GM04503 (cell line): ENCODE results near the gene KIF5B.
"Not testable (repeated sequence)": the region's sequence is repeated elsewhere in the genome, so short reads cannot be mapped to it uniquely, and the experiment has no call there.

Experiments
- DNase-seq: peaks from one replicate; pipeline ENCODE4 v3.0.0-alpha.2; 2012; ENCODE audit warnings: low read depth

Gene KIF5B

DNA sequence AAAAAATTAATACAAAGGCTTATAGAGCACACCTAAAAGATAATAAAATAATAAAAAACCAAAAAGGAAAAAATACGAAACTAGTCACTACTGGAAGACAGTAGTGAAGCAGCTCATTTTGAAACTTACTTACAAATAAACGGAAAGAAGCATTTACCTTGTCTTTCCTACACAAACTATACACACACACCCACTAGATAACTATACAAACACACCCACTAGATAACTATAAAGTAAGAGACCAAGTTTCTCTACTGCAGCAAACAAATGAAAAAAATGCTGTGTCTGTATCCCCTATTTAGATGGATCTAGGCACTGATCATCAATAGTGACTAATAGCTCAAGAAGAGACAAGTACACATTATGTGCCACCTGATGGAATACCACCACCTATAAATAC lies 49.2 kb downstream of the KIF5B start:
- no peak for DNase-seq

DNA sequence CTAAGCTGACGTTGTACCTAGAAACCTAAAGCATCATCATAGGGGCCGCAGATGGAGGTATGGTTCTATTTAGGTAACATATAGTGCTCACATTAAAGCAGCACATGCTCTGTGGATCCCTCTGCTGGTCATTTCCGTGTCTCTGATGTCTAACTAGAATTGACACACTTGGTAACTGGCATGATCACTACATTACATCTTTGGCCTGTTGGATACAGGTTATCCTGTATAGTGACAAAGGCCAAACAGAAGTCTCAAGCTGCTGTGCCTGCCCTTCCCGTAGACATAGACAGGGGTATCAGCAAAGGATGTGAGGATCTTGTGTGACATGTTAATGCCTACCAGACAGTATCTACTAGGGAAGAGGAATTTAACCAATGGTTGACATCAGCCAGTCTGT lies 51.2 kb downstream of the KIF5B start:
- no peak for DNase-seq

DNA sequence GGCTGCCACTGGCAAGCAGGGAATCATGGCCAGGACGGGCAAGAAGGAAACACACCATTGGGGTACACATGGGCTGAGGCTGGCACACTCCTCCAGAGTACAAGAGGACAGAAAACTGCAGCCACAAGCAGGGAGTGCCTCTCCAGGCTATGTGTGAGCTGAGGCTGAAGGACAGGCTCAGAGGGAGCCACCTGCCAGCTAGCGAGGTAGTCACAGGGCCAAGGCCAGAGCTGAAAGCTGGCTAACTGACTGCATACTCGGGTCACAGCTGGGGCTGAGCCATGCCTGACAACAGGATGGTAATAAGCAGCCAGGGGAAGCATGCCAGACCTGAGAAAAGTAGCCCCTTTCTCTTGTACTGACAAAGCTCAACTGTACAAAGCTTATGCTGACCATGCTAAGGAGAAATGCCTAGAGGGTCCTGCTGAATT lies 52.0 kb downstream of the KIF5B start:
- DNase-seq = no peak

- DNase-seq = no peak
Measured at GRCh38 chr10:32002531-32002930, 53.7 kb downstream of the KIF5B start.

- peak; percentile 50 for DNase-seq
Measured at GRCh38 chr10:32000937-32001336, 55.3 kb downstream of the KIF5B start.

DNA sequence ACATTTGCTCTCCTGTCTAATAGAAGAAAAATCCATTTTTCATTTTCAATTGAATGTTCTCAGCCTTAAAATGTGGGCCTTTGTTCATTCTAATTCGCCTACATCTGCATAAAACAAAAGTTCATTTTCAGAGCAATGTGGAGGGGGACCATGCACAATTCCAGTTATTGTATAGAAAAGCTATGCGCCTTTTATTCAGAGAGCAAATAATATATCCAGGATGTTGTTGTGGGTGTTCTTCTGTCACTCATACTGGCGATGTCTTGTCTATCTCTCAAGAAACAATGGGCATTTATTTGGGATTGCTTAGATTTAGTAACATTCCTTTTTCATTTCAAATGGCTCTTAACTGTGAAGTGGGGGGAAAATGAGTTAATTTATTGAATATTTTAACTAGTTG lies 56.4 kb downstream of the KIF5B start:
- no peak for DNase-seq

- DNase-seq = no peak
Measured at GRCh38 chr10:31999070-31999660, 57.1 kb downstream of the KIF5B start.

- no peak for DNase-seq
Measured at GRCh38 chr10:31994926-31995325, 61.3 kb downstream of the KIF5B start.

GRCh38 chr10:31990937-31991336 lies 65.3 kb downstream of the KIF5B start:
- no peak for DNase-seq

- DNase-seq = not testable (repeated sequence)
Measured at GRCh38 chr10:31987786-31988185, 68.4 kb downstream of the KIF5B start.

DNA sequence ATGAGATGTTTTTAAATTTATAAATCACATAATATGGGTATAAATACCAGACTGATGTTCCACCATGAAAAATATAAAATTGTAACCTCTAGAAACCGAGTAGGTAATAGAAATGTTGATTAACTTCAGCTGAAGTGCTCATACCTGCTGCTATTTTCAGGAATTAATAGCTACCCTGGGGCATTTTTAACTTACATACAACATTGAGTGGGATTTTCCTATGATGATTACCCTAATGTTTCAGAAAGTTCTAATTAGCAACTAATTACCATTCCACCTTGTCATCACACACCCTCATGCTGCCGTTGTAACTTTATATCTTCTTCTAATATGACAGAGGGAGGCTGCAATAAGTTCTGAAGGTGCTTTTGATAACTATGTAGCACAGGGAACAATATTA lies 74.1 kb downstream of the KIF5B start:
- no peak for DNase-seq

DNA sequence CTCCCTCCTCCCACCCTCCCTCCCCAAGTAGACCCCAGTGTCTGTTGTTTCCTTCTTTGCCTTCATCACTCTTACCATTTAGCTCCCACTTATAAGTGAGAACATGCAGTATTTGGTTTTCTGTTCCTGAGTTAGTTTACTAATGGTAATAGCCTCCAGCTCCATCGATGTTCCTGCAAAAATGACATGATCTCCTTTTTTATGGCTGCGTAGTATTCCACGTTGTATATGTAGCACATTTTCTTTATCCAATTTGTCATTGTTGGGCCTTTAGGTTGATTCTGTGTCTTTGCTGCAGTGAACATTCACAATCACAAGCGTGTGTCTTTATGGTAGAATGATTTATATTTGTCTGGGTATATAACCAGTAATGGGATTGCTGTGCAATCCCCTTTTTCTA lies 75.8 kb downstream of the KIF5B start:
- no peak for DNase-seq

DNA sequence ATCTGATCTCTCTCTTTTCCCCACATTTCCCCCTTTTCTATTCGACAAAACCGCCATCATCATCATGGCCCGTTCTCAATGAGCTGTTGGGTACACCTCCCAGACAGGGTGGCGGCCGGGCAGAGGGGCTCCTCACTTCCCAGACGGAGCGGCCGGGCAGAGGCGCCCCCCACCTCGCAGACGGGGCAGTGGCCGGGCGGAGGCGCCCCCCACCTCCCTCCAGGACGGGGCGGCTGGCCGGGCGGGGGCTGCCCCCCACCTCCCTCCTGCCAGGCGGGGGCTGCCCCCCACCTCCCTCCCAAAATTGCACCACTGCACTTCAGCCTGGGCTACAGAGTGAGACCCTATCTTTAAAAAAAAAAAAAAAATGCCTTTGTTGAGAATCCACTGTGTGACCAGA lies 77.2 kb downstream of the KIF5B start:
- DNase-seq = not testable (repeated sequence)

DNA sequence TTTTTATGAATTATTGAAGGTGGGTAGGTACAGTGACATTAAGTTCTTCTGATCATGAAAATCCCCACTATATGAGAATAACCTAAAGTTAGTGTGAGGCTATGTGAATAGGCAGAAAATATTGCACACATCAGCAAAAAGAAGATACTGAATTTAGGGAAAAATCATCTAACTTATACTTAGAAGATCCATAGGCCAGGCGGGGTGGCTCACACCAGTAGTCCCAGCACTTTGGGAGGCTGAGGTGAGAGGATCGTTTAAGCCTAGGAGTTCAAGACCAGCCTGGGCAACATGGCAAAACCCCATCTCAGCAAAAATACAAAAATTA lies 78.1 kb downstream of the KIF5B start:
- DNase-seq = no peak

DNA sequence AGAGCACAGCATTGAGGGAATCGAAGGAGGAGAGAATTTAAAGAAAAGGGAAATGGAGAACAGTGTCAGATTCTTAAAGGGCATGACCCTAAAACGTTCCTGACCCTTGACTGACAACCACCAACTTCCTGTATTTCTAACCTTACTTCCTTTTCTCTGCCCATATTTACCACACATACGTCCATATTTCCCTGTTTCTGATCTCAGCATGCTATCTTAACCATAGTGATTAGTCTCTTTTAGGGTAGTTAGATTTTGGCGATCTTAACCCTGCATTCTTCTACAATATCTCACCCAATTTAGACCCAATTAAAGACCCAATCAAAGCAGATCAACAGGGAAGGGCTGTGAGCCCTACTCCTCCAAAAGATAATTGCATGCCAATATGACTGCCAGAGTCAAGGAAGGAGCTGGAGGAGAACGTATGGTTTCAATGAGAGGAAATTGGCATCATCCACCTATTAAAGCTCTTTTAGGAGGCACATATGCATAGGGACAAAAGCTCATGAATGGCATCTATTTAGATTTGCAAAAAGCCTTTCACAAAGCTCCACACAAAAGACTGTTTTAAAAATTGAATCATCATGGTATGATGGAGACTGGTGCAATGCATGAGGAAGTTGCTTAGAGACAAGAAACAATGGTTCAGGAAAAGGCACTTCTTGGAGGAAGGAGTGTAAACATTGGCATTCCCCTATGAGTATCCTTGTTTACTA lies 78.6 kb downstream of the KIF5B start:
- peak; percentile 60 for DNase-seq

GRCh38 chr10:31975157-31975765 lies 81.0 kb downstream of the KIF5B start:
- no peak for DNase-seq

DNA sequence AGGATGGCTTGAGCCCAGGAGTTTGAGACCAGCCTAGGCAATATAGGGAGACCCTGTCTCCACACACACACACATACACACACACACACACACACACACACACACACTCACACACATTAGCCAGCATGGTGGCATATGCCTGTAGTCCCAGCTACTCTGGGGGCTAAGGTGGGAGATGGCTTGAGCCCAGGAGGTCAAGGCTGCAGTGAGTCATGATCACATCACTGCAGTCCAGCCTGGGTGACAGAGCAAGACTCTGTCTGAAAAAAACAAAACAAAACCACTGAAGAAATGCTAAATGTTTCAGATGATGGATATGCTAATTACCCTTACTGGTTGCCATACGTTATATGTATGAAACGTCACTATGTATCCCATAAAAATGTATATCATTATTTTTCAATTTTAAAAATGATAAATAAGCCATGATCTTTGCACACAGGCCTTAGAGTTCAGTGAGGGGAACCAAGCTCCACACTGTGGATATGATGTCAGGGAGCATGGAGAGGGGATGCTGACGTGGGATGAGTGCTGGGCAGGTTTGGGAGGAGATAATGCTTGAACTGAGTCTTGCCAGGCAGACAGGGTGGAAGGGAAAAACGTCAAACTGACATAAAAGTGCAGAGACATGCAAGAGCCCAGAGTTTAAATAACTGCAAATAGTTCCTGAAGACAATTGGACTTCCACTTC lies 81.6 kb downstream of the KIF5B start:
- no peak for DNase-seq

DNA sequence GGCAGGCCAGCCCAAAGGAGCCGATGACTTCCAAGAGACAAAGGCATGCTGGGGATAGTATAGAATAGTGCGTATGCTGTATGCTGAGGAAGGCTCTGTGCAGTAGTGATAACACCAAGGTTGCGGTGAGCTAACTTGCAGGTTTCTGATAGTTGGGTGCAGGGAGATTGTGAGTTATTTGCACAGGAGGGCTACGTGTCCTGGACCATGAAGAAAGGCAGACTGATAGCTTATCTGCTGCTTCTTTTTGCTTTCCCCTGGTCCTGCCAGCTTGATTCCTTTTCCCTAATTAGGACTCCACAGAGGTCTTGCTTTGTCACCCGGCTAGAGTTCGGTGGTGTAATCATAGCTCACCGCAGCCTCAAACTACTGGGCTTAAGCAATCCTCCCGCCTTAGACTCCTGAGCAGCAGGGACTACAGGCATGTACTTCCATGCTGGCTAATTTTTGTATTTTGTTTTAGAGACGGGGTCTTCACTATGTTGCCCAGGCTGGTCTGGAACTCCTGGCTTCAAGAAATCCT lies 83.6 kb downstream of the KIF5B start:
- DNase-seq = no peak

DNA sequence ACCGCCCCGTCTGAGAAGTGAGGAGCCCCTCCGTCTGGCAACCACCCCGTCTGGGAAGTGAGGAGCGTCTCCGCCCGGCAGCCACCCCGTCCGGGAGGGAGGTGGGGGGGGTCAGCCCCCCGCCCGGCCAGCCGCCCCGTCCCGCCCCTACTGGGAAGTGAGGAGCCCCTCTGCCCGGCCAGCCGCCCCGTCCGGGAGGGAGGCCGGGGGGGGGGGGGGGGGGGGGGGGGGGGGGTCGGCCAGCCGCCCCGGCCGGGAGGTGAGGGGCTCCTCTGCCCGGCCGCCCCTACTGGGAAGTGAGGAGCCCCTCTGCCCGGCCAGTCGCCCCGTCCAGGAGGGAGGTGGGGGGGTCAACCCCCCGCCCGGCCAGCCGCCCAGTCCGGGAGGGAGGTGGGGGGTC lies 86.4 kb downstream of the KIF5B start:
- DNase-seq = not testable (repeated sequence)

DNA sequence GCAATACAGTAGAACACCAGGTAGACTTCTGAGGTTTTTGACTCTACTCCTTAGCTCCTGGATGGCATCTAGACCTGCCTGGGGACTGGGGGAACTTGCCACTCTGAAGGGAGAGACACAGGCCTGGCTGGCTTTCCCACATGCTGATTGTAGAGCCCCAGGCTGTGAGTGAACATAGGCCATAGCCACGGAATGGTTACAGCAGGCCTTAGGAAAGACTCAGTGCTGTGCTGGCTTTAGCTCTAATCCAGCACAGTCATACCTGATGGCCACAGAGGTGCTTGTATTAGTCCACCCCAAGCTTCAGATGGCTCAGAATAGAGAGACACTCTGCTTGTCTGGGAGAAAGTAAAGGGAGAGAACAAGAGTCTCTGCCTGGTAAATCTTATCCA lies 92.6 kb downstream of the KIF5B start:
- DNase-seq = no peak

- DNase-seq = no peak
Measured at GRCh38 chr10:31962826-31963588, 93.2 kb downstream of the KIF5B start.
